MM.1S (cell line): ENCODE results near the gene TNFAIP8.

ENCODE experiments used
- EZH2 ChIP-seq: fragments of 300-600 bp; sonication (generic); optimal IDR thresholded peaks from 2 replicates; pipeline ENCODE3; 2017; ENCODE audit warnings: low read depth, mild to moderate bottlenecking, antibody characterized with exemption, low read length, mixed read lengths
- TF ChIP-seq, protein P1 (sequence below): fragments of 300-600 bp; sonication (generic); IDR thresholded peaks from 2 replicates; pipeline ENCODE4 v1.5.1; 2016; ENCODE audit warnings: antibody characterized with exemption, low read length, mixed read lengths

DNA sequence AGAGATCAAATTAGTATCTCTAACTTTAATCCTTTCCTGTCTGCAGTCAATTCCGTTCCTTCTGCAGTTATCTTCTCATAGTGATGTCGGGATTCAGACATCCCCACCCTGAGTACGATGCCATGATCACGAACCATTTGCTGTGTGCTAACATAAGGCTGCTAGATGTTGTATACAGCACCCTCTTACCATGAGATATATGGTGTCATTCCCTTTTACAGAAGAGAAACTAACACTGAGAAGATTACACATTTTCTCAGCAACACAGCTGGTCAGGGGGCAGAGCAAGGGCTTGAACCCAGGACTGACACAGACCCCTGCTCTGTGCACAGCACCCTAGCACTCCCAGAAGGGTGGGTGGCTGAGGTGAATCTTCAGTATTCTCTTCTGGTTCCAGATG lies 49.6 kb downstream of the TNFAIP8 start:
- TF ChIP-seq, protein P1, sequence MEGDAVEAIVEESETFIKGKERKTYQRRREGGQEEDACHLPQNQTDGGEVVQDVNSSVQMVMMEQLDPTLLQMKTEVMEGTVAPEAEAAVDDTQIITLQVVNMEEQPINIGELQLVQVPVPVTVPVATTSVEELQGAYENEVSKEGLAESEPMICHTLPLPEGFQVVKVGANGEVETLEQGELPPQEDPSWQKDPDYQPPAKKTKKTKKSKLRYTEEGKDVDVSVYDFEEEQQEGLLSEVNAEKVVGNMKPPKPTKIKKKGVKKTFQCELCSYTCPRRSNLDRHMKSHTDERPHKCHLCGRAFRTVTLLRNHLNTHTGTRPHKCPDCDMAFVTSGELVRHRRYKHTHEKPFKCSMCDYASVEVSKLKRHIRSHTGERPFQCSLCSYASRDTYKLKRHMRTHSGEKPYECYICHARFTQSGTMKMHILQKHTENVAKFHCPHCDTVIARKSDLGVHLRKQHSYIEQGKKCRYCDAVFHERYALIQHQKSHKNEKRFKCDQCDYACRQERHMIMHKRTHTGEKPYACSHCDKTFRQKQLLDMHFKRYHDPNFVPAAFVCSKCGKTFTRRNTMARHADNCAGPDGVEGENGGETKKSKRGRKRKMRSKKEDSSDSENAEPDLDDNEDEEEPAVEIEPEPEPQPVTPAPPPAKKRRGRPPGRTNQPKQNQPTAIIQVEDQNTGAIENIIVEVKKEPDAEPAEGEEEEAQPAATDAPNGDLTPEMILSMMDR = no peak
- TF ChIP-seq EZH2 = no peak
